T-helper 2 cell treated with Interferon-gamma antibody and Interleukin-4, amounts not matched to agents 5 μg/mL and 100 μg/mL, for 36 hours (primary cell): ENCODE results near the gene COLEC11.
A peak's percentile ranks its signal among the peaks of the same experiment; 100 is the strongest.
"Not testable (repeated sequence)": the region's sequence is repeated elsewhere in the genome, so short reads cannot be mapped to it uniquely, and the experiment has no call there.

Experiments
- DNase-seq: peaks from one replicate; pipeline ENCODE4 v3.0.0; 2021; ENCODE audit warnings: low spot score
- H3K27ac Mint-ChIP-seq: one replicate; pipeline ENCODE4 v1.8.0; 2021; ENCODE audit warnings: mild to moderate bottlenecking, mixed read lengths
- H3K27me3 Mint-ChIP-seq: one replicate; pipeline ENCODE4 v1.8.0; 2021; ENCODE audit warnings: low read depth, mixed read lengths
- H3K36me3 Mint-ChIP-seq: one replicate; pipeline ENCODE4 v1.8.0; 2021; ENCODE audit warnings: low read depth, mixed read lengths
- H3K4me1 Mint-ChIP-seq: one replicate; pipeline ENCODE4 v1.8.0; 2021; ENCODE audit warnings: low read depth, mixed read lengths
- H3K4me3 Mint-ChIP-seq: one replicate; pipeline ENCODE4 v1.8.0; 2022; ENCODE audit warnings: mild to moderate bottlenecking, moderate library complexity, mixed read lengths
- H3K9me3 Mint-ChIP-seq: one replicate; pipeline ENCODE4 v1.8.0; 2021; ENCODE audit warnings: mixed read lengths

COLEC11 gene

DNA sequence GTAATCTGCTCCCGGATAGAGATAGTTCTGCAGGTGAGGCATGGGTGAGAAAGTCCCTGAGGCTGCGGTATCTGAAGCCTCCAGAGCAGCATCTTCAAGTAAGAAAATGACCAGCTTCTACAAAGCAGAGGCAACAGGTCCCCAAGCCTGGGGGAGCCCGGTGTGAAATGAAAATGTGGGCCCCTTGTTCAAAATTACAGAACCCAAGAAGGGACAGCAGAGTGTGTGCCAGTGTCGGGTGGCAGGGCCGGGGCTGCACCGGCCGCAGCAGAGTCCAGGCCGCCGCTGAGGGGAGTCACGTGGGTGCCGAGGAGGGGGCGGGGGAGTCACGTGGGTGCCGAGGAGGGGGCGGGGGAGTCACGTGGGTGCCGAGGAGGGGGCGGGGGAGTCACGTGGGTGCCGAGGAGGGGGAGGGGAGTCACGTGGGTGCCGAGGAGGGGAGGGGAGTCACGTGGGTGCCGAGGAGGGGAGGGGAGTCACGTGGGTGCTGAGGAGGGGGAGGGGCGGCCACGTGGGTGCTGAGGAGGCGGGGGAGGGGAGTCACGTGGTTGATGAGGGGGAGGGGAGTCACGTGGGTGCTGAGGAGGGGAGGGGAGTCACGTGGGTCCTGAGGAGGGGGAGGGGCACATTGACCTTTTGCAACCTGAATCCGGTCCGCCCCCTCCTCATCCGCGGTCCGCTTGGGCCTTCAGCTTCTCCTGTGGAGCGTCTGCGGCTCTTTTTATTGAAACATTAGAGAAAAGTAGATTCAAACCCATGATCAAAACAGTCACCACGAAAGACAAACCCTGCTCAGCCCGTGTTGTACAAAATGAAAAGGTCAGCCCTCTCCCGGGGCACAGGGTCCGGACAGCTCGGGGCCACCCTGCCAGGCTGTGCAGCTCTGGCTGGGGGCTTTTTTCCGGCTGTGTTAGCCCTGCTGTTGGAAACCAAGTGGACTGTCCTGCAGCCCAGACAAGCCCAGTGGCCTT, 10.4 kb downstream of the COLEC11 start:
- no peaks in the 10 kb centered on the region for H3K36me3 Mint-ChIP-seq
- peak overlapping the region; percentile 73 for H3K27ac Mint-ChIP-seq
- no peaks in the 10 kb centered on the region for H3K9me3 Mint-ChIP-seq
- DNase-seq: peak; percentile 16
- peak overlapping the region; percentile 36 for H3K4me3 Mint-ChIP-seq
- no peaks in the 10 kb centered on the region for H3K27me3 Mint-ChIP-seq
- peaks cover 3% of the 10 kb centered on the region for H3K4me1 Mint-ChIP-seq

GRCh38 chr2:3606028-3606369, 11.1 kb downstream of the COLEC11 start:
- Mint-ChIP-seq H3K4me3 (no peak overlapping the region), H3K4me1 (peaks cover 3% of the 10 kb centered on the region), H3K9me3 (no peaks in the 10 kb centered on the region), H3K27ac (no peak overlapping the region), H3K27me3 (no peaks in the 10 kb centered on the region), H3K36me3 (no peaks in the 10 kb centered on the region)
- no peak for DNase-seq

GRCh38 chr2:3606370-3607201, 11.7 kb downstream of the COLEC11 start:
- DNase-seq: no peak
- Mint-ChIP-seq H3K9me3 (no peaks in the 10 kb centered on the region), H3K27ac (no peak overlapping the region), H3K27me3 (no peaks in the 10 kb centered on the region), H3K4me3 (no peak overlapping the region), H3K4me1 (peaks cover 3% of the 10 kb centered on the region), H3K36me3 (no peaks in the 10 kb centered on the region)

- H3K4me1 Mint-ChIP-seq: peaks cover 3% of the 10 kb centered on the region
- H3K27me3 Mint-ChIP-seq: no peaks in the 10 kb centered on the region
- H3K4me3 Mint-ChIP-seq: no peak overlapping the region
- no peak for DNase-seq
- no peak overlapping the region for H3K27ac Mint-ChIP-seq
- H3K36me3 Mint-ChIP-seq: no peaks in the 10 kb centered on the region
- H3K9me3 Mint-ChIP-seq: no peaks in the 10 kb centered on the region
Observed at GRCh38 chr2:3608373-3609278, 13.7 kb downstream of the COLEC11 start.

GRCh38 chr2:3609279-3609673, 14.4 kb downstream of the COLEC11 start:
- DNase-seq, H3K36me3 Mint-ChIP-seq, H3K27ac Mint-ChIP-seq, H3K9me3 Mint-ChIP-seq, H3K4me3 Mint-ChIP-seq, H3K4me1 Mint-ChIP-seq, H3K27me3 Mint-ChIP-seq: not testable (repeated sequence)

- Mint-ChIP-seq H3K4me3 (no peak overlapping the region), H3K36me3 (no peaks in the 10 kb centered on the region), H3K9me3 (no peaks in the 10 kb centered on the region), H3K27ac (no peak overlapping the region), H3K4me1 (peaks cover 2% of the 10 kb centered on the region), H3K27me3 (no peaks in the 10 kb centered on the region)
- no peak for DNase-seq
Observed at GRCh38 chr2:3610415-3610814, 15.5 kb downstream of the COLEC11 start.

DNA sequence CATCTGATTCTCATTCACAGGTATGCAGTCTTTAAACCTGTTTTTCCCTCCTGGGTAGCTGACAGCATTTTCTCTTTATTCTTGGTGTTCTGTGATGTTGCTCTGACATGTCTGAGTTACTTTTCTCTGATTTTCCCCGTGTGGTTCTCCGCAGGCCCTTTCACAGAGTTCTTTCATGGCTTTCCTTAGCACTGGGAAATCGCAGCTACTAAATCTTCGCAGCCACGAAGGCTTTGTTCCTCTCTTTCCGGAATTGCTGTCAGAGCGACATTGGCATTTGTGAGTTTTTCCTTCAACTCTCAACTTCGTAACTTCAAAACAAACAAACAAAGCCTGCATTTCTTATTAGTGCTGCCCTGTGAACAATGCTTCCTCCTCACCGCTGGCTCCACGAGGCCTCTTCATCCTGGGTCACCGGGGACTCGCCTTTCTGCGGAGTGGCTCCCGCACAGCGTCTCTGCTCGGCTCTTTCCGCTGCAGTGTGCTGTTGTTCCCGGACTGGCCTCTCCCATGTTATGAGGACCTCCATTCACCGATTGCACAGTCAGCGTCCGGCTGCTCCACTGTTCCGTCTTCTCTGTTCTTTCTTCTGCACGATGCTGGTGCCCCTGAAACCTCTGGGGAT, 16.1 kb downstream of the COLEC11 start:
- DNase-seq: no peak
- H3K27ac Mint-ChIP-seq: no peak overlapping the region
- peaks cover 2% of the 10 kb centered on the region for H3K4me1 Mint-ChIP-seq
- H3K4me3 Mint-ChIP-seq: no peak overlapping the region
- no peaks in the 10 kb centered on the region for H3K9me3 Mint-ChIP-seq
- H3K36me3 Mint-ChIP-seq: no peaks in the 10 kb centered on the region
- no peaks in the 10 kb centered on the region for H3K27me3 Mint-ChIP-seq

DNA sequence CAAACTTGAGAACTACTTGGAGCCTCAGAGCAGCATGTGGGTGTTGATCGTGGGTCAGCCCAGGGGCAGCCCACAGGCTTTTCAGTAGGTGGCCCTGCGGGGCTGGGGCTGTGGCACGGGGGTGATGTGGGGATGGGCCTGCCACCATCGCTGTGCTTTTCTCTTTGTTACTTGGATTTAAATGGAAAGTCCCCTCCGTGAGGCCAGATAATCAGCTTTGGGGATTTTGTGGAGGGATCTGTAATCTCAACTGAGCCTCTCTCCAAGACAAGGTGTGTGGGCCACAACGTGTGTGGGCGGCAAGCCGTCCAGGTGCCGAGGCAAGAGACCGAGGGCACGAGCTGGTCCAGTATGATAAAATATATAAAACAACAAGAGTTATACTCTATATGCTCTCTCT, 16.7 kb downstream of the COLEC11 start:
- H3K27me3 Mint-ChIP-seq: no peaks in the 10 kb centered on the region
- H3K36me3 Mint-ChIP-seq: no peaks in the 10 kb centered on the region
- DNase-seq: no peak
- H3K27ac Mint-ChIP-seq: no peak overlapping the region
- no peak overlapping the region for H3K4me3 Mint-ChIP-seq
- H3K4me1 Mint-ChIP-seq: peaks cover 2% of the 10 kb centered on the region
- H3K9me3 Mint-ChIP-seq: no peaks in the 10 kb centered on the region

GRCh38 chr2:3612639-3613523, 18.0 kb downstream of the COLEC11 start:
- Mint-ChIP-seq H3K27ac (no peak overlapping the region), H3K9me3 (peaks cover 5% of the 10 kb centered on the region), H3K4me3 (no peak overlapping the region), H3K27me3 (no peaks in the 10 kb centered on the region), H3K36me3 (no peaks in the 10 kb centered on the region), H3K4me1 (peaks cover 2% of the 10 kb centered on the region)
- no peak for DNase-seq

GRCh38 chr2:3613524-3613905, 18.6 kb downstream of the COLEC11 start:
- Mint-ChIP-seq H3K27ac (no peak overlapping the region), H3K4me1 (peaks cover 2% of the 10 kb centered on the region), H3K27me3 (no peaks in the 10 kb centered on the region), H3K9me3 (peaks cover 5% of the 10 kb centered on the region), H3K36me3 (no peaks in the 10 kb centered on the region), H3K4me3 (no peak overlapping the region)
- DNase-seq: no peak

GRCh38 chr2:3614743-3615142, 19.8 kb downstream of the COLEC11 start:
- DNase-seq, H3K36me3 Mint-ChIP-seq, H3K9me3 Mint-ChIP-seq, H3K27ac Mint-ChIP-seq, H3K27me3 Mint-ChIP-seq, H3K4me1 Mint-ChIP-seq, H3K4me3 Mint-ChIP-seq: not testable (repeated sequence)

GRCh38 chr2:3615541-3616200, 20.8 kb downstream of the COLEC11 start:
- not testable (repeated sequence) for H3K27me3 Mint-ChIP-seq, DNase-seq, H3K4me3 Mint-ChIP-seq, H3K9me3 Mint-ChIP-seq, H3K4me1 Mint-ChIP-seq, H3K27ac Mint-ChIP-seq, H3K36me3 Mint-ChIP-seq
